Neural crest cell (in vitro differentiated cells): ENCODE results near the gene BEST4. TPM values are rescaled to one million over a fixed set of nuclear protein-coding genes. Genes with fewer than 3 reads are reported as not detected.
"Not testable (repeated sequence)": the region's sequence is repeated elsewhere in the genome, so short reads cannot be mapped to it uniquely, and the experiment has no call there.

Experiments
- DNase-seq: peaks from one replicate; pipeline ENCODE4 v3.0.0; 2021; ENCODE audit warnings: low read depth, mixed read lengths, low spot score
- H3K27ac Mint-ChIP-seq: one replicate; pipeline ENCODE4 v1.8.0; 2021; ENCODE audit warnings: mild to moderate bottlenecking, mixed read lengths; ENCODE audit not compliant: unreplicated experiment
- H3K27me3 Mint-ChIP-seq: 2 replicates; pipeline ENCODE4 v1.8.0; 2021; ENCODE audit warnings: low read depth, mild to moderate bottlenecking, mixed read lengths
- H3K36me3 Mint-ChIP-seq: 2 replicates; pipeline ENCODE4 v1.8.0; 2021; ENCODE audit warnings: low read depth, mild to moderate bottlenecking, mixed read lengths
- H3K4me1 Mint-ChIP-seq: 2 replicates; pipeline ENCODE4 v1.8.0; 2021; ENCODE audit warnings: mixed read lengths
- H3K4me3 Mint-ChIP-seq: one replicate; pipeline ENCODE4 v1.8.0; 2021; ENCODE audit warnings: mild to moderate bottlenecking, mixed read lengths
- H3K9me3 Mint-ChIP-seq: 2 replicates; pipeline ENCODE4 v1.8.0; 2021; ENCODE audit warnings: mixed read lengths
- total RNA-seq: library from RNA; stranded (reverse); gene quantifications from 2 replicates; pipeline ENCODE4 v1.2.1, GENCODE V29; 2021
- TF ChIP-seq, protein P1 (sequence below): fragments of 200-600 bp; sonication (generic); conservative IDR thresholded peaks from 2 replicates; pipeline ENCODE4 v1.5.0; 2021; ENCODE audit warnings: antibody characterized with exemption, mild to moderate bottlenecking

Gene BEST4
- total RNA-seq, 1 donor from 2014 or later, result 0.23 TPM

GRCh38 chr1:44799770-44800584, 12.0 kb upstream of the BEST4 start, which contains the start of gene PLK3:
PLK3 (plus strand) TSS chr1:44800377; CDS start chr1:44800464, 87 bp downstream.
- H3K36me3 Mint-ChIP-seq, result peaks cover 3% of the 10 kb centered on the region
- DNase-seq, result peak; percentile 93
- H3K27ac Mint-ChIP-seq, result peak within 1 kb of the TSS; percentile 100

DNA sequence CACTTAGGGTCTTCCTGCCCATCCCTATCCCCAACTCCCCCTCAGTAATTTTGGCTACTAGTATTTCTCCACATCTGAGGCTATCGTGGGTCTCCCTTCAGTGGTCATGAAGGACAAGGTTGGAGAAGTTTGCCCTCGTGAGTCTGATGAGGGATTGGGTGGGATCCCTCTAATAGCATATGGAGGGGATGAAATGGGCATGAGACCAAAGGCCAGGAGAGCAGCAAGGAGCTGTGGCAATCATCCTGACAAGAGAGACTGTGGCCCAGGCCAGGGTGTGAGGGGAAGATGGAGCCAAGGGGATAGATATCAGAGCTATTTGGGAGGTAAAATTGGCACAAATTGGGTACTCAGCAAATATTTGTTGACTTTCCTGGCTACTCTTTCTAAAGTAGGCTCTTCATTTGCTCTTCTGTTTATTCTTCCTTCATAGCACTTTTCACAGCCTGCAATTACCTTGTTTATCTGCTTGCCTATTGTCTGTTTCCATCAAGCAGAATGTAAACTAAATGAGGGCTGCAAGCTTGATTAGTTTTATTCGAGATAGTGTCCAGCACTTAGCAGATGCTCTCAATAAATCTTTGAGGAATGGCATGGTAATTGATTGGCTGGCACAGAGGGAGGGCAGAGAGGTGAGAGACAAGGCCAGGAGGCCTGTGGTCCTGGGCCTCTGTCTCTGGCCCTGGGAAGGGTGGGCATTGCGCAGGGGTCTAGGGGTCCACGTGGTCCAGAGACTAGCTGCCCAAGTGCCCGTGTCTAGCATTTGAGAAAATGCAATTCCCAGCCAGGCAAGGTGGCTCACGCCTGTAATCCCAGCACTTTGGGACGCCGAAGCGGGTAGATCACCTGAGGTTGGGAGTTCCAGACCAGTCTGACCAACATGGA, 10.8 kb upstream of the BEST4 start:
- H3K4me3 Mint-ChIP-seq, result peak overlapping the region; percentile 97
- H3K27ac Mint-ChIP-seq, result no peak overlapping the region
- TF ChIP-seq, protein P1, sequence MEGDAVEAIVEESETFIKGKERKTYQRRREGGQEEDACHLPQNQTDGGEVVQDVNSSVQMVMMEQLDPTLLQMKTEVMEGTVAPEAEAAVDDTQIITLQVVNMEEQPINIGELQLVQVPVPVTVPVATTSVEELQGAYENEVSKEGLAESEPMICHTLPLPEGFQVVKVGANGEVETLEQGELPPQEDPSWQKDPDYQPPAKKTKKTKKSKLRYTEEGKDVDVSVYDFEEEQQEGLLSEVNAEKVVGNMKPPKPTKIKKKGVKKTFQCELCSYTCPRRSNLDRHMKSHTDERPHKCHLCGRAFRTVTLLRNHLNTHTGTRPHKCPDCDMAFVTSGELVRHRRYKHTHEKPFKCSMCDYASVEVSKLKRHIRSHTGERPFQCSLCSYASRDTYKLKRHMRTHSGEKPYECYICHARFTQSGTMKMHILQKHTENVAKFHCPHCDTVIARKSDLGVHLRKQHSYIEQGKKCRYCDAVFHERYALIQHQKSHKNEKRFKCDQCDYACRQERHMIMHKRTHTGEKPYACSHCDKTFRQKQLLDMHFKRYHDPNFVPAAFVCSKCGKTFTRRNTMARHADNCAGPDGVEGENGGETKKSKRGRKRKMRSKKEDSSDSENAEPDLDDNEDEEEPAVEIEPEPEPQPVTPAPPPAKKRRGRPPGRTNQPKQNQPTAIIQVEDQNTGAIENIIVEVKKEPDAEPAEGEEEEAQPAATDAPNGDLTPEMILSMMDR, result no peak
- peaks cover 6% of the 10 kb centered on the region for H3K27me3 Mint-ChIP-seq
- H3K4me1 Mint-ChIP-seq, result peaks cover 31% of the 10 kb centered on the region
- H3K36me3 Mint-ChIP-seq, result peaks cover 3% of the 10 kb centered on the region
- no peak for DNase-seq
- H3K9me3 Mint-ChIP-seq, result no peaks in the 10 kb centered on the region

More at GRCh38 chr1:44799770-44800584, 12.0 kb upstream of the BEST4 start, which contains the start of gene PLK3:
- H3K9me3 Mint-ChIP-seq, result no peaks in the 10 kb centered on the region
- peaks cover 4% of the 10 kb centered on the region for H3K27me3 Mint-ChIP-seq
- TF ChIP-seq, protein P1, result peak; percentile 91
- H3K4me1 Mint-ChIP-seq, result peaks cover 30% of the 10 kb centered on the region
- peak within 1 kb of the TSS; percentile 97 for H3K4me3 Mint-ChIP-seq

DNA sequence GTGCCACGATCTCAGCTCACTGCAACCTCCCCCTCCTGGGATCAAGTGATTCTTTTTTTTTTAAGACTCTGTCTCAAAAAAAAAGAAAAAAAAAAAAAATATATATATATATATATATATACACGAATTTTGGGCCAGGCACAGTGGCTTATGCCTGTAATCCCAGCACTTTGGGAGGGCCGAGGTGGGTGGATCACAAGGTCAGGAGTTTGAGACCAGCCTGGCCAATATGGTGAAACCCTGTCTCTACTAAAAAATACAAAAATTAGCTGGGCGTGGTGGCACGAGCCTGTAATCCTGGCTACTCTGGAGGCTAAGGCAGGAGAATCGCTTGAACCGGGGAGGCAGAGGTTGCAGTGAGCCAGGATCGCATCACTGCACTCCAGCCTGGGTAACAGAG, 9.9 kb upstream of the BEST4 start:
- peaks cover 29% of the 10 kb centered on the region for H3K4me1 Mint-ChIP-seq

GRCh38 chr1:44792736-44793502, 4.9 kb upstream of the BEST4 start:
- Mint-ChIP-seq H3K4me1 (peaks cover 4% of the 10 kb centered on the region), H3K4me3 (no peak overlapping the region), H3K27me3 (peaks cover 2% of the 10 kb centered on the region), H3K36me3 (no peaks in the 10 kb centered on the region), H3K9me3 (no peaks in the 10 kb centered on the region), H3K27ac (no peak overlapping the region)
- DNase-seq, result no peak
- TF ChIP-seq, protein P1, result no peak

More for the DNA sequence above, 9.9 kb upstream of the BEST4 start:
- not testable (repeated sequence) for H3K27ac Mint-ChIP-seq, DNase-seq, H3K36me3 Mint-ChIP-seq, H3K9me3 Mint-ChIP-seq, H3K27me3 Mint-ChIP-seq
- peak overlapping the region; percentile 58 for H3K4me3 Mint-ChIP-seq

DNA sequence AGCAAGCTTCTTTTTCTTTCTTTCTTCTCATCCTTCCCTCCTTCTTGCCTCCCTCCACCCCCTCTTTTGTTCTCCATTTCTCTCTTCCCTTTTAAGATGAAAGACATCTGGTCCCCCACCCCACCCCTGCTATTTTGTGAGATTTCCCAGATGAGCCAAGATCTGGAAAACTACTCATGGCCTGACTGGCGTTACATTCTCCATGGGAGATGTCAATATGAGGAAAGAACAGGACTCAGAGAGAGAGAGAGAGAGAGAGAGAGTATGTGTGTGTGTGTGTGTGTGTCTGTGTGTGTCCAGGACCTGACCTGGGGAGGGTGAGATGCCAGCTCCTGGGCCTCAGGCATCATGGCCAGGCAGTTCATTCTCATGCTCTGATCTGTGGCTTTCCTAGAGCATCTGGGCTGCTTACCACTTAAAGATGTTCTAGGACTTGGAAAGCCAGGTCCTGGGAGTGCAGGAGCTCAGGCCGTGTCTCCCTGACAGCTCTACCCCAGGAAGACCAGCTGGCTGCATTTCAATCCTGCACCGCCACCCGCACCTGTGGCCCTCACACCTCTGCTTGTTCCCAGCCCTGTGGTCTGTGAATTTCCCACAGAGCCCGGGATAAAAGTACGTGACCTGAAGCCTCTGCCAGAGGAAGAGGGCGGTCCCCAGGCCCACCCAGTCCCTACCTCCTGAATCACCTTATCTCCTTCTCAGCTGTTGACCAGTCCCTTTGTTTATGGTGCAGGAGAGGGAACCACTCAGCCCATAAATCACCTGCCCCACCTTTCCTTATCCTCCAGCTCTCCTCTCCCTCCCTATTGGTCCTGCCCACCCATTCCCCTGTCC, 3.2 kb upstream of the BEST4 start:
- H3K27me3 Mint-ChIP-seq, result peaks cover 4% of the 10 kb centered on the region
- H3K27ac Mint-ChIP-seq, result no peak overlapping the region
- no peaks in the 10 kb centered on the region for H3K36me3 Mint-ChIP-seq
- TF ChIP-seq, protein P1, result no peak
- no peak for DNase-seq
- no peak overlapping the region for H3K4me3 Mint-ChIP-seq
- peaks cover 9% of the 10 kb centered on the region for H3K4me1 Mint-ChIP-seq
- H3K9me3 Mint-ChIP-seq, result no peaks in the 10 kb centered on the region
